Hematopoietic multipotent progenitor cell treated with erythropoietin and hydrocortisone succinate and interleukin-3 and kit ligand, for 15 days (in vitro differentiated cells): ENCODE data around the gene SLC24A1.

Experiments used
- DNase-seq: peaks from one replicate; pipeline ENCODE4 v3.0.0-alpha.2; 2015; ENCODE audit warnings: low spot score

SLC24A1 gene

GRCh38 chr15:65618560-65619109, 3.1 kb upstream of the SLC24A1 start:
- no peak for DNase-seq

GRCh38 chr15:65619626-65620290, 2.0 kb upstream of the SLC24A1 start:
- no peak for DNase-seq

DNA sequence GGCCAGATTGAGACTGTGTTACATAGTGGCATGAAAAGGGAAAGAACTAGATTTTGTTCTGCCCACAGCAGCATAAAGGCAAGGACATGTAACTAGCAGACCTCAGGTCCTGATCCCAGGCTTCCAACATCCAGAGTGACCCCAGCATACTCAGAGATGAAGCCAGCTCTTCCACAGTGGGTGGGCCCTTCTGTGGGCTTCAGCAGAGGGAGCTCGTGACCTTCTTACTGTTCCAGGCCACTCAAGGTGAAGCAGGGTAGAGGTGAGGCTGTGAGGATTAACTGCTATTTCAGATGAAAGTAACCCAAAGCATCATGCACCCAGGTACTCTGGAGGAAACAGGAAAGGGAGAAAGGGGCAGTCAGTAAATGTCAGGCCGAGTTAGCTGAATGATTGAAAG, 905 bp upstream of the SLC24A1 start:
- DNase-seq = no peak

DNA sequence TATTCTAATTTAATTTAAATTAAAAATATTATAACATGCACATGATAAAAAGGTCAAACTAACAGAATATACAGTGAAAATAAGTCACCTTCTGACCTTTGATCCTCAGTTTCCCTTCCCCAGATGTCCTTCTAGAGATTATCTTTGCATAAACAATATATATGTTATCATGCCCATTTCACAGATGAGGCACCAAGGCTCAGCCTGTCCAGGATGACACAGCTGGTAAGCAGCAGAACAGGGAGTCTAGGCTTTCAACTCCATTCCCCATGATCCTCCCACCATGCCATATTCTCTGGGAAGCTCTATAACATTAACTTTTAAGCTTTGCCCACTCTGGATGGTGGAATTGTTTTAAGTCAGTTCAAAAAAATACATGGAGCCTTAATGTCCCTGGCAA, 1.4 kb downstream of the SLC24A1 start:
- DNase-seq = no peak

DNA sequence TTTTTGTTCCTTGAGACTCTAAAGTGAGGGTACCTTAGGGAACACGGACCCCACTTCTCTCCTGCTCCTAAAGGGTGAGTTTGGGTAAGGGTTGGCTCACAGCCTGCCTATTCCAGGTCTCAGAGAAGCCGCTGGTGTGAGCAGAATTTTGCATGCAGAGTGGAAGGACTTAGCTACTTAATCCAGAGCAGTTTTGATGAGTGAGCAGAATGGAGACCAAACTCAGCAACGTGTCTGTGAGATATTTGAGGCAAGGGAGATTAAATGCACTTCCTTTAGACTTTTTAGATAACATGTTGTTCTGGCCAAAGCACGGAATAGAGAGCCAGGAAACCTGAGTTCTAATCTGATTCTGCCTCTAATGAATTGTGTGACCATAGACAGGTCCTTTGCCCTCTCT, 5.1 kb downstream of the SLC24A1 start:
- DNase-seq = no peak

DNA sequence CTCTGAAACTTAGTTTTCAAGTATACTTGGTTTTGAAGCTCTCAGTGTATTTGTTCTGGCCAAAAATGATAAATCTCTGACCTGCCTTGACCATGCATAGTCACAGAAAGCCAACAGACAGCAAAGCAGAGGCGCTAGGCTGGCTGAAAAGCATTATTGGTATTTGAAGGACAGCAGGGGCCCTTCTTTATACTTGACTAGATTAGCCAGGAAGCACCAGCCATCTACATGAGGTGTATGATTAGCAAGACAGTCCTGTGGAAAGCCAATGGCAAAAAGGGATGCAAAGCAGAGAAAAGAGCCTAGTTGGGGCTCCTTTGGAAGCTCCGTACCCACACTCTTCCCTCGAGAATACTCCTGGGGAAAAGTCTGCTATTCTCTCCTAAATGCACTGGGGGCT, 7.8 kb downstream of the SLC24A1 start:
- no peak for DNase-seq

GRCh38 chr15:65630760-65631159, 9.0 kb downstream of the SLC24A1 start:
- no peak for DNase-seq

GRCh38 chr15:65631503-65631902, 9.8 kb downstream of the SLC24A1 start:
- DNase-seq = no peak

GRCh38 chr15:65632780-65633375, 11.1 kb downstream of the SLC24A1 start:
- no peak for DNase-seq

DNA sequence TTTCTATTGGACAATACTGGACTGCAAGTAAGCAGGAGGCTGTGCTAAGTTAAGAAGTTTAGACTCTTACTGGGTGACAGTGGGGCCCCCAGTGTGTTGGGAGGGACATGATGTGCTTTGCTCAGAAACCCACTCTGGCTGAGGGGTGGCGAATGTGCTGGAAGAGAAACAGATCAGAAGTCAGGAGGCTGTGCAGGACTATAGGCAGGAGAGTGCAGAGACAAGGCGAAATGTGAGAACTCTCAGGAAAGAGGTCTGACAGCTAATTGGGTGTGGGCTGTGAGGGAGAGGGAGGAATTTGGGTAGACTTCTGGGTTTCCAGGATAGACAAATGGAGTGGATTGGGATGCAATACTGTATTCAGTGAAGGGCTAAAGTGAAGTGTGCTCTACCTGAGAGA, 12.0 kb downstream of the SLC24A1 start:
- DNase-seq = no peak

DNA sequence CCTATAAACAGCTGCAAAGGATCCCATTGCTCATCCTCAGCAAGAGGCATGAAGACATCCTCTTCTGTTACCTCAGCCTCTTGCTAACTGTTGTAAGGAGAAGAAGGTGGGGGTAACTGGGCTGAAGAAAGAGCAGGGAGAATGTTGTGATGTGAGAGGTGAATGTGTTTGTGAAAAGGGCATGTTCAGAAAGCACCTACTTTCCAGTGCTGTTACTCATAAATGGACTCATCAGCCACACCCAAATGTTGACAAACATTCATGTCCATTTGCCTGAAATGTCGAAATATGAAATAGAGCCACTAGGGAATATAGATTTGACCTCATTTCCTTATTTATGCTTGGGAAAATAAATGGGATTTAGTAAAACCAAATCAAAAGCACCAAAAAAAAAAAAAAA, 12.6 kb downstream of the SLC24A1 start:
- no peak for DNase-seq

- no peak for DNase-seq
Measured at GRCh38 chr15:65638109-65638508, 16.4 kb downstream of the SLC24A1 start.

GRCh38 chr15:65638681-65639089, 16.9 kb downstream of the SLC24A1 start:
- peak; percentile 82 for DNase-seq

- DNase-seq = no peak
Measured at GRCh38 chr15:65639509-65639908, 17.8 kb downstream of the SLC24A1 start.

DNA sequence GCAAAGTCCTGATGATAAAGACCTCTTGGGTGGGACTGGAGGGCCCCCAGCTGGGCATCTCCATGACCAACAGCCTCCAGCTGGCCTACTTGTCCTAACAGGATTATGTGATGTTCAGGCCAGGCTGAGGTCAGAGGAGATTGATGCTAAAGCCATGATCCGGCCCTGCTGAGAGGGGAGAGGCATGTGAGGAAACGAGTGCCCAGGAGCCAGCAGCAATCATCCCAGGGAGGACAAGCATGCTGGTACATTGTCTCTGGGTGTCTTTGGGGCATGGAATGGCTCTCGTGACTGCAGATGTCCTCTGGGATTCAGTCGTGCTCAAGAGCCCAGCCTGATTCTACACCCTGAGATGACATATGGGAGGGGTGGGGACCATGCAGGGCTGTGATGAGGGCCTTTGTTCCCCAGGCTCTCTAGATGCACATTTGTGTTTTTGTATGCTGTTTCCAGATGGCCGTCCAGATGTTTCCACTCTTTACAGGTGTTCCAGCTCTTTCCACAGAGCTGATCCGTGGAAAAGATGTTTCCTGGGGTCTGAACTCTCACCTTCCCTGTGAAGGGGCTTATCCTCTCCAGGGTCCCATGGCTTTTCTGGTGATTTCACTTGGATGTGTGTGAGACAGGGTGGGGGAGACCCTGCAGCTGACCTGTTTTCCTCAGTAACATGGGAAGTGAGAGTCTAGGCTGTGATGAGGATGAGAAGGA, 20.2 kb downstream of the SLC24A1 start:
- no peak for DNase-seq

DNA sequence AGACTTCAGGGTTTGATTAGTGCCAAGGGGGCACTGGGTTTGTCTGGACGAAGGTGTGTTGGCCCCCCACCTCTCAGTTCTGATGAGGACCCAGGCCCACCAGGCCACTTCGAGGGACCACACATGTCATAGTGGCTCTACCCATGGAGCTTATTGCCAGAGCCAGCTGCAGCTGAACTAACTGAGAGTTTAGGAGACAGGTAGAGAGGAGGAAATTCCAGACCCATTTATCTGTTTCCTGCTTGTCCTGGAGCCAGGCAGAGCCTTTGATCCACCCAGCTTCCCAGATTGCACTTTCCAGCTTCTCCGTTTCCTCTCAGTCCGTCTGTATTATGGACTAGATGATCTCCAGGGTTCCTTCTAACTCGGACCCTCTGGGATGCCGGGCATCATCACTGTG, 20.9 kb downstream of the SLC24A1 start:
- DNase-seq = no peak

DNA sequence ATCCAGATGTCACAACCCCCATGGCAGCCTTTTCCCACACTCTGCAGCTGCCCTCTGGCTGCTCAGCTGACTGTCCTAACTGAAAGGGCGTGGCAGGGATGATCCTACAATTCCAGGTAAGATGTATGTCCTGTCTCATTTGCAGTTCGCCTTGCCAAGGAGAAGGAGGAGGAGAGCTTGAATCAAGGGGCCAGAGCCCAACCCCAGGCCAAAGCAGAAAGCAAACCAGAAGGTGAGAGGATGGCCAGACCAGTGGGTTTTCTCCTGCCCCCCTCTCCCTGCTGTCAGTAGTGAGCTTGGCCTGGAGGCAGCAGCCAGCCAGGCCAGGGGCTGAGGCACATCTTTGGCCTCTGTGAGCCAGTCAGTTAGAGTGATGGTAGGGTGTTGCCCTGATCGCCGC, 22.5 kb downstream of the SLC24A1 start:
- no peak for DNase-seq

DNA sequence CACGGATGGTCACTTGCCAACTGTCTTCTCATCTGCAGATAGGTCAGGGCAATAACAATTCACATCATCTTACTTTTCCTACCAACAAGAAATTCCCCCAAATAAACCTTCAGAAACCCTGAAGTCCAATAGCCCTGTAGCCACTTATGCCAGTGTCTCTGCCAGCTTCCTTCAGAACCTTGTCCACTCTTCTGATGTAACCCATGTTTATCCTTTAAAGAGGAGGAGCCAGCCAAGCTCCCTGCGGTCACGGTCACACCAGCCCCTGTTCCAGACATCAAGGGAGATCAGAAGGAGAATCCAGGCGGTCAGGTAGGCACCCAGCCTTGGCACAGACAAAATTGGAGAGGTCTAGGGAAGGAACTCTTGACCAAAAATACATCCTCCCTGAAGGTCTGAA, 23.7 kb downstream of the SLC24A1 start:
- no peak for DNase-seq

DNA sequence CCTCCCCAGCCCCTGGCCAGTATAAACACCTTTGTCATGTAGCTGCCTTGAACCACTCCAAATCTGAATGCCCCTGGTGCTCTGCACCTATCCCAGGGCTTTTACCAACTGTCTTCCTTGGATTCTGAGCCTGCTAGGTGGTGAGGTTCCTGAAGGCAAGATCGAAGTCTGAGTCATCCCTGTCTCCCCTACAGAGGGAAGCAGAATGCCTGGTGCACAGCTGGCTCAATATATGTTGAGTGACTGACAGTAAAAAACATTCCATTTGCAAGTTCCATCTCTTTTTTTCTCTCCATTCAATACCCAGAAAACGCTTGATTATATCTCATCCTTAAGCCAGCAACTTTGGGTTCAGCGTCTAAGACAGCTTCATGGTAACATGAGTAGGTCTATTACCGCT, 24.7 kb downstream of the SLC24A1 start:
- DNase-seq = no peak

DNA sequence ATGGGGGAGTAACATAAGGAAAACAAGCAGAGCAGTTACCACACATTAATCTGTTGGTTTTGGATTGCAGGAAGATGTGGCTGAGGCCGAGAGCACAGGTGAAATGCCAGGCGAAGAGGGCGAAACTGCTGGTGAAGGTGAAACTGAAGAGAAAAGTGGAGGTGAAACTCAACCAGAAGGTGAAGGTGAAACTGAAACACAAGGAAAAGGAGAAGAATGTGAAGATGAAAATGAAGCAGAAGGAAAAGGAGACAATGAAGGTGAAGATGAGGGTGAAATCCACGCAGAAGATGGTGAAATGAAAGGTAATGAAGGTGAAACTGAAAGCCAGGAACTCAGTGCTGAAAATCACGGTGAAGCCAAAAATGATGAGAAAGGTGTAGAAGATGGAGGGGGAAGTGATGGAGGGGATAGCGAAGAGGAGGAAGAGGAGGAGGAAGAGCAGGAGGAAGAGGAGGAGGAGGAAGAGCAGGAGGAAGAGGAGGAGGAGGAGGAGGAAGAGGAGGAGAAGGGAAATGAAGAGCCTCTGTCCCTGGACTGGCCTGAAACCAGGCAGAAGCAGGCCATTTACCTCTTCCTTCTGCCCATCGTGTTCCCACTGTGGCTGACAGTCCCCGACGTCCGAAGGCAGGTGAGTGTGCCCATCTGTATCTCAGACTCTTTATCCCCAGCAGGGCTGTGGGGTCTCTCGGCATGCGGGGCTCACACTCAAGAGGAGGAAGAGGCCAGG, 28.7 kb downstream of the SLC24A1 start:
- no peak for DNase-seq

- no peak for DNase-seq
Measured at GRCh38 chr15:65651042-65651322, 29.2 kb downstream of the SLC24A1 start.

DNA sequence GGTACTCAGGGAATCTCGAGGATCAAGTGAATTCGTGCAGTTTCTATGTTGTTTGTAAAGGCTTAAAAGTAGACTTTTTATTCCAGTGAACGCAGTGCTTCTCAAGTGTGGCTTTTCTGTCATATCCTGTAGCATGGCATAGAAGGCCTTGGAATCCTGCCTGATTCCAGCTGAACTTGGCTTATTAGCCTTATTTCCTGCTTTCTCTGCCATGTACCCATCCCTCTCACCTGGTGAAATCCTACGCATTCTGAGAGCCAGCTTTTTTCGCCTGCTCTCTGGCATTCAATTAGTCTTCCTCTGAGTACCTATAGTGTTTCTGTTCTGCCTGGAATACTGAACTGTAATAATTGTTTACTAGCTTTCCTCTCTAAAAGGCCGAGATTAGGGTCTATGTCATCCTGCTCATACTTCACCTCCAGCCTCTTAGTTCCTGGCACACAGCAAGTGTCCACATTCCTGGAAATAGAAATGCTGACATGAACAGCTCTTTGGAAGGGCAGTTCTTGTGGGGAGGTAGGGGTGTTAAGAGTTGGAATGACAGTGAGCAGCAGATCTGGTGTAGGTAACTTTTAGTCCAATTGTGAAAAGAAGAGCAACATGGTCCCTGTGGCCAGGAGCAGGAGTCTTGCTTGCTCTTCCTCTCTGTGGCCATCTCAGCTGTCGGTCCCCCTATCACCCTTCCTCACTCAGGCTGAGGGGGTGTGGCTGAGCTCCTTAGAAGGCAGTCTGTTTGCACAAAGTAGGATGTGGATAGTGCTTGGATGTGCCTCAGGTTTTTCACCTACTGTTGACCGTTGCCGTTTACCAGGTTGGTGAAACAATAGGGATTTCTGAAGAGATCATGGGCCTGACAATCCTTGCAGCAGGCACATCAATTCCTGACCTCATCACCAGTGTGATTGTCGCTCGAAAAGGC, 30.4 kb downstream of the SLC24A1 start:
- DNase-seq = no peak
